ENCODE data around the gene ST8SIA5. TPM values are rescaled to one million over a fixed set of nuclear protein-coding genes. Genes with fewer than 3 reads are reported as not detected.
"Not testable (repeated sequence)": the region's sequence is repeated elsewhere in the genome, so short reads cannot be mapped to it uniquely, and the experiment has no call there.

ST8SIA5 gene
- under 0.01 and 0.25 TPM in 2 replicates for total RNA-seq (2014; rRNA removed; shearing (Covaris generic); ENCODE audit: low replicate concordance)

- H4K20me1 ChIP-seq (ENCODE audit: insufficient read depth, low read depth, low read length) = no peaks in the 10 kb centered on the region; the same call in 1 of the 2 replicates
- no peak within 1 kb of the TSS for H3K27ac ChIP-seq (ENCODE audit: low read length)
- no peak for DNase-seq
- H3K79me2 ChIP-seq (ENCODE audit: low read length) = no peaks in the 10 kb centered on the region
- no peaks in the 10 kb centered on the region for H3K36me3 ChIP-seq (ENCODE audit: insufficient read depth, low read length)
- H3K4me2 ChIP-seq (ENCODE audit: low read depth, low read length, poor library complexity, severe bottlenecking) = no peak within 1 kb of the TSS
- H3K4me1 ChIP-seq (ENCODE audit: low read length) = peaks cover 21% of the 10 kb centered on the region
- no peak within 1 kb of the TSS for H3K4me3 ChIP-seq (ENCODE audit: low read length)
- no peaks in the 10 kb centered on the region for H3K27me3 ChIP-seq (ENCODE audit: low read length)
- no peaks in the 10 kb centered on the region for H3K9me3 ChIP-seq (ENCODE audit: low read length)
- H3K9me2 ChIP-seq (replicated peaks; ENCODE audit: insufficient read depth, low read length) = no peaks in the 10 kb centered on the region
- H3K9ac ChIP-seq (ENCODE audit: low read length) = no peak within 1 kb of the TSS
- no peak within 1 kb of the TSS for H2AFZ ChIP-seq (ENCODE audit: low read length)
Observed at GRCh38 chr18:46756559-46757201, at the start of gene ST8SIA5. ST8SIA5 (minus strand) TSS chr18:46757053; CDS start chr18:46756508, 545 bp downstream.

- not testable (repeated sequence) for H3K9me3 ChIP-seq (ENCODE audit: low read length); H3K9ac ChIP-seq (ENCODE audit: low read length); H3K4me2 ChIP-seq (ENCODE audit: low read depth, low read length, poor library complexity, severe bottlenecking); H3K36me3 ChIP-seq (ENCODE audit: insufficient read depth, low read length); H3K27me3 ChIP-seq (ENCODE audit: low read length); H2AFZ ChIP-seq (ENCODE audit: low read length); H3K9me2 ChIP-seq (replicated peaks; ENCODE audit: insufficient read depth, low read length); H3K27ac ChIP-seq (ENCODE audit: low read length); H3K79me2 ChIP-seq (ENCODE audit: low read length); H3K4me3 ChIP-seq (ENCODE audit: low read length)
- Histone ChIP-seq H4K20me1 (ENCODE audit: insufficient read depth, low read depth, low read length) (peaks cover 16% of the 10 kb centered on the region; the same call in 1 of the 2 replicates), H3K4me1 (ENCODE audit: low read length) (peaks cover 34% of the 10 kb centered on the region)
- DNase-seq = peak; percentile 52
Observed at GRCh38 chr18:46795945-46796344, 39.1 kb upstream of the ST8SIA5 start.

GRCh38 chr18:46794607-46795006 lies 37.8 kb upstream of the ST8SIA5 start:
- Histone ChIP-seq H3K36me3 (ENCODE audit: insufficient read depth, low read length) (no peaks in the 10 kb centered on the region), H3K4me2 (ENCODE audit: low read depth, low read length, poor library complexity, severe bottlenecking) (no peak overlapping the region), H3K27me3 (ENCODE audit: low read length) (no peaks in the 10 kb centered on the region), H3K27ac (ENCODE audit: low read length) (no peak overlapping the region), H2AFZ (ENCODE audit: low read length) (no peak overlapping the region), H3K4me3 (ENCODE audit: low read length) (no peak overlapping the region), H3K79me2 (ENCODE audit: low read length) (no peaks in the 10 kb centered on the region), H3K9ac (ENCODE audit: low read length) (no peak overlapping the region), H3K4me1 (ENCODE audit: low read length) (peaks cover 34% of the 10 kb centered on the region), H3K9me2 (replicated peaks; ENCODE audit: insufficient read depth, low read length) (no peaks in the 10 kb centered on the region), H4K20me1 (ENCODE audit: insufficient read depth, low read depth, low read length) (peaks cover 16% of the 10 kb centered on the region; the same call in 1 of the 2 replicates), H3K9me3 (ENCODE audit: low read length) (no peaks in the 10 kb centered on the region)
- DNase-seq = no peak

GRCh38 chr18:46793565-46793964 lies 36.7 kb upstream of the ST8SIA5 start:
- H3K4me2 ChIP-seq (ENCODE audit: low read depth, low read length, poor library complexity, severe bottlenecking) = no peak overlapping the region
- H3K36me3 ChIP-seq (ENCODE audit: insufficient read depth, low read length) = no peaks in the 10 kb centered on the region
- peaks cover 34% of the 10 kb centered on the region for H3K4me1 ChIP-seq (ENCODE audit: low read length)
- H3K79me2 ChIP-seq (ENCODE audit: low read length) = no peaks in the 10 kb centered on the region
- no peak overlapping the region for H2AFZ ChIP-seq (ENCODE audit: low read length)
- H4K20me1 ChIP-seq (ENCODE audit: insufficient read depth, low read depth, low read length) = peaks cover 16% of the 10 kb centered on the region; the same call in 1 of the 2 replicates
- no peak for DNase-seq
- H3K9ac ChIP-seq (ENCODE audit: low read length) = no peak overlapping the region
- no peaks in the 10 kb centered on the region for H3K27me3 ChIP-seq (ENCODE audit: low read length)
- H3K4me3 ChIP-seq (ENCODE audit: low read length) = no peak overlapping the region
- no peak overlapping the region for H3K27ac ChIP-seq (ENCODE audit: low read length)
- no peaks in the 10 kb centered on the region for H3K9me2 ChIP-seq (replicated peaks; ENCODE audit: insufficient read depth, low read length)
- no peaks in the 10 kb centered on the region for H3K9me3 ChIP-seq (ENCODE audit: low read length)

GRCh38 chr18:46789088-46789487 lies 32.2 kb upstream of the ST8SIA5 start:
- peaks cover 3% of the 10 kb centered on the region; the same call in 1 of the 2 replicates for H4K20me1 ChIP-seq (ENCODE audit: insufficient read depth, low read depth, low read length)
- H3K27ac ChIP-seq (ENCODE audit: low read length) = no peak overlapping the region
- no peak overlapping the region for H3K4me3 ChIP-seq (ENCODE audit: low read length)
- H3K36me3 ChIP-seq (ENCODE audit: insufficient read depth, low read length) = no peaks in the 10 kb centered on the region
- no peaks in the 10 kb centered on the region for H3K9me2 ChIP-seq (replicated peaks; ENCODE audit: insufficient read depth, low read length)
- H3K9ac ChIP-seq (ENCODE audit: low read length) = no peak overlapping the region
- no peaks in the 10 kb centered on the region for H3K27me3 ChIP-seq (ENCODE audit: low read length)
- DNase-seq = no peak
- peaks cover 14% of the 10 kb centered on the region for H3K4me1 ChIP-seq (ENCODE audit: low read length)
- no peak overlapping the region for H2AFZ ChIP-seq (ENCODE audit: low read length)
- H3K9me3 ChIP-seq (ENCODE audit: low read length) = no peaks in the 10 kb centered on the region
- no peak overlapping the region for H3K4me2 ChIP-seq (ENCODE audit: low read depth, low read length, poor library complexity, severe bottlenecking)
- H3K79me2 ChIP-seq (ENCODE audit: low read length) = no peaks in the 10 kb centered on the region

GRCh38 chr18:46787674-46788073 lies 30.8 kb upstream of the ST8SIA5 start:
- Histone ChIP-seq H3K79me2 (ENCODE audit: low read length) (no peaks in the 10 kb centered on the region), H3K4me2 (ENCODE audit: low read depth, low read length, poor library complexity, severe bottlenecking) (no peak overlapping the region), H3K27me3 (ENCODE audit: low read length) (no peaks in the 10 kb centered on the region), H2AFZ (ENCODE audit: low read length) (no peak overlapping the region), H3K9me2 (replicated peaks; ENCODE audit: insufficient read depth, low read length) (no peaks in the 10 kb centered on the region), H4K20me1 (ENCODE audit: insufficient read depth, low read depth, low read length) (no peaks in the 10 kb centered on the region), H3K9me3 (ENCODE audit: low read length) (no peaks in the 10 kb centered on the region), H3K36me3 (ENCODE audit: insufficient read depth, low read length) (no peaks in the 10 kb centered on the region), H3K4me3 (ENCODE audit: low read length) (no peak overlapping the region), H3K9ac (ENCODE audit: low read length) (no peak overlapping the region), H3K4me1 (ENCODE audit: low read length) (peaks cover 9% of the 10 kb centered on the region), H3K27ac (ENCODE audit: low read length) (no peak overlapping the region)
- DNase-seq = no peak

GRCh38 chr18:46772357-46772756 lies 15.5 kb upstream of the ST8SIA5 start:
- no peak overlapping the region for H2AFZ ChIP-seq (ENCODE audit: low read length)
- no peaks in the 10 kb centered on the region for H3K79me2 ChIP-seq (ENCODE audit: low read length)
- no peak overlapping the region for H3K27ac ChIP-seq (ENCODE audit: low read length)
- H3K4me2 ChIP-seq (ENCODE audit: low read depth, low read length, poor library complexity, severe bottlenecking) = no peak overlapping the region
- no peaks in the 10 kb centered on the region for H3K27me3 ChIP-seq (ENCODE audit: low read length)
- no peaks in the 10 kb centered on the region for H4K20me1 ChIP-seq (ENCODE audit: insufficient read depth, low read depth, low read length)
- H3K4me3 ChIP-seq (ENCODE audit: low read length) = no peak overlapping the region
- no peaks in the 10 kb centered on the region for H3K9me3 ChIP-seq (ENCODE audit: low read length)
- H3K9ac ChIP-seq (ENCODE audit: low read length) = no peak overlapping the region
- peaks cover 15% of the 10 kb centered on the region for H3K4me1 ChIP-seq (ENCODE audit: low read length)
- H3K9me2 ChIP-seq (replicated peaks; ENCODE audit: insufficient read depth, low read length) = no peaks in the 10 kb centered on the region
- DNase-seq = peak; percentile 53
- no peaks in the 10 kb centered on the region for H3K36me3 ChIP-seq (ENCODE audit: insufficient read depth, low read length)

GRCh38 chr18:46771141-46771540 lies 14.3 kb upstream of the ST8SIA5 start:
- Histone ChIP-seq H2AFZ (ENCODE audit: low read length) (no peak overlapping the region), H3K9me2 (replicated peaks; ENCODE audit: insufficient read depth, low read length) (no peaks in the 10 kb centered on the region), H3K36me3 (ENCODE audit: insufficient read depth, low read length) (no peaks in the 10 kb centered on the region), H3K9ac (ENCODE audit: low read length) (no peak overlapping the region), H4K20me1 (ENCODE audit: insufficient read depth, low read depth, low read length) (no peaks in the 10 kb centered on the region), H3K79me2 (ENCODE audit: low read length) (no peaks in the 10 kb centered on the region), H3K27ac (ENCODE audit: low read length) (no peak overlapping the region), H3K27me3 (ENCODE audit: low read length) (no peaks in the 10 kb centered on the region), H3K4me1 (ENCODE audit: low read length) (peaks cover 23% of the 10 kb centered on the region), H3K4me3 (ENCODE audit: low read length) (no peak overlapping the region), H3K9me3 (ENCODE audit: low read length) (no peaks in the 10 kb centered on the region), H3K4me2 (ENCODE audit: low read depth, low read length, poor library complexity, severe bottlenecking) (no peak overlapping the region)
- no peak for DNase-seq

Data from Karpas-422 (cell line).